ENCODE data around the gene SLC39A8. TPM values are rescaled to one million over a fixed set of nuclear protein-coding genes. Genes with fewer than 3 reads are reported as not detected.
"Not testable (repeated sequence)": the region's sequence is repeated elsewhere in the genome, so short reads cannot be mapped to it uniquely, and the experiment has no call there.

Gene SLC39A8
- polyA plus RNA-seq (ENCODE audit: insufficient read length in 4 of 4): 10 to 100 TPM; 21.7 to 26.2 (median 24.1) TPM

DNA sequence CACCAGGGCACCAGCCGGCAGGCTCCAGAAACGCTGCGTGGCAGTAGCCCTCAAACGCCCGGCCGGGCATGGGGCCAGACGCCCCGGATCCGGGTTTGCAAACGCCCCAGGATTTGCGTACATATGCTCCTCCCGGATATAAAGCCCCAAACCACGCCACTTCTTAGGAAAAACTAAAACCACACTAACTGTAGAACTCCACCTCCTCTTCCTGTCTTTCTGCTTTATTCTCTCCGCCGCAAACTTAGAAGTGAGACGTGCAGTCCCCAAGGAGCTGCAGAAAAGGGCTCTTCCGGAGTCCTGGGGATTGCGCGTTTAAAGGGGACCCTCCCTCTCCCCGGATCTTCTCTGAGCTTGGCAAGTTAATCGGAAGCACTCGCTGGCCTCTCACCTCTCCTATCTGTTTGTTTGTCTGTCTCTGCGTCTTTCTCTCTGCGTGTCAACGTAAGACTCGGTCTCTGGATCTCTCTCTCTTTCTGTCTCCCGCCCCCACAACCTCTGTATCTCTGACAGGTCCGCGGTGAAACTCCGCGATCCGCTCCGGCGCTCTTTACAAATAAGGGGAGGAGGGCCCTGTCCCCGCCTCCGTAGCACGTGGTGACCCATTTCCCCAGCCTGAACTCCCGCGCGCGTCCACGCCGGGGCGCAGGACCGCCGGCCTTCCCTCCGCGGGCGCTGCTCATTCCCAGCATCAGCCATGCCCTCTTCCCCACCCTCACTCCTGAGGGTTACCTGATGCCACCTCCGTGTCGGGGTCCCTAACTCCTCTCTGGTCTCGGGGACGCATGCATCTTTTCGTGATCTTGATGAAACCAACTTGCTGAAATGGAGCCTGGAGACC is at the start of gene SLC39A8:
Gene SLC39A8 (minus strand): TSS at position 529 of the 841 bp plus-strand sequence. CDS start 820 bp downstream, outside the sequence.
- peak; percentile 67 to 76 (median 71) for DNase-seq (ENCODE audit: low read depth in 4 of 4, low spot score in 3 of 4)

DNA sequence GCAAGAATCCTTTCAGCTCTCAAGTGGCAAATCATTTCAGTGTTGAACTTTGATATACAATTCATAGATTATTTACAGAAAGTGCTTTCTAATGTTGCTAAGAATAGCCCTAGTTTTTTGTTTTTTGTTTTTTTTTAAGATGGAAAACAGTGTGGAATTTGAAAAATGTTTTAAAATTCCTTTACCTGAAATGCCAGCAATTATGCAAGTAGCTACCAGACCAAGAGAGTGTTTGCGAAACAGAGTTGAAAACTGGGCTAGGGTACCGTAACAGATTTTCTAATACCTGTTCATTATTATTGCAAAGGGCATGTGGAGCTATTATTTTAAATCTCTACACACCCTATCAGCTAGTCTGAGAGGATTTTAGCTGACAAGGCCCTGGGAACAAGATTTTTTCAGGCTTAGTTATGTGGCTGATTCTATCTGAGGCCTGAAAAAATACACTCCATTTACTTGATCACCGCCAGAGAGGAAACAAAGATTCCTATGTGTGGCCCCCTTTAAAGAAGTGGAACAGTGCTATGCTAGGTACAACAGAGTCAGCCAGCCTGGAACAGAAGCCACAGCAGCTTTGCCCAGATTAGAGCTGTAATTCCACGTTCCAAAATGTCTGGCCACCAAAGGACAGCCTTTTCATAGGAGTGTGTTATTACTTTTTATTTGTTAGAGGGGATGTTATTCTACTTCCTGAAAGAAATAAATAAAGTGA is 46.9 kb upstream of the SLC39A8 start:
- DNase-seq (ENCODE audit: low read depth in 4 of 4, low spot score in 3 of 4): no peak

DNA sequence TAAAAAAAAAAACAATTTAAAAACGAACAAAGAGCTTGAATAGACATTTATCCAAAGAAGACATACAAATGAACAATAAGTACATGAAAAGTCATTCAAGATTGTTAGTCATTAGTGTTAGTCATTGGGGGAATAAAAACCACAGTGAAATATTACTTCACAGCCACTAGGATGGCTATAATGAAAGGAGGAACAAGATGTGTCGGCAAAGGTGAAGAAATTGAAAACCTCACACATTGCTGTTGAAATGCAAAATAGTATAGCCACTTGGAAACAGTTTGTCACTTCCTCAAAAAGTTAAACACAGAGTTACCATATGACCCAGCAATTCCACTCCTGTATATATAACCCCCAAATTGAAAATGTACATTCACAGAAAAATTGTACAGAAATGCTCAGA is 45.2 kb upstream of the SLC39A8 start:
- no peak for DNase-seq (ENCODE audit: low read depth in 4 of 4, low spot score in 3 of 4)

DNA sequence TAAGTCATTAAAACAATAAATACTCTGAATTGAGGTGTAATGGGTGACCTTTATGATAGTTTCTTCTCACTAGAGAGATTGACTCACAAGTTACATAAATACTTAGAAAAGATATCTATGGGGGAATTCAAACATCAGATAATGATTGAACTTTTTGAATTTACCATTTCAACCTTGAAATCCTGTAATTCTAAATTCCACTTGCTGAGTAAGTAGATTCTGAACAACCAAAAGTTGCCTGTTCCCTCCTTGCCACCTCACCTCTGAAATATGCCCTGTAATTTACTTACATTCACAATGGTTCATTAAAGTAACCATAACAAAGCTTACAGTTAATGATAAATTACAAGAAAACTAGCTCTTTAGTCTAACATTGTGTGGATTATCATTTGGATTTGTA is 43.3 kb upstream of the SLC39A8 start:
- no peak for DNase-seq (ENCODE audit: low read depth in 4 of 4, low spot score in 3 of 4)

DNA sequence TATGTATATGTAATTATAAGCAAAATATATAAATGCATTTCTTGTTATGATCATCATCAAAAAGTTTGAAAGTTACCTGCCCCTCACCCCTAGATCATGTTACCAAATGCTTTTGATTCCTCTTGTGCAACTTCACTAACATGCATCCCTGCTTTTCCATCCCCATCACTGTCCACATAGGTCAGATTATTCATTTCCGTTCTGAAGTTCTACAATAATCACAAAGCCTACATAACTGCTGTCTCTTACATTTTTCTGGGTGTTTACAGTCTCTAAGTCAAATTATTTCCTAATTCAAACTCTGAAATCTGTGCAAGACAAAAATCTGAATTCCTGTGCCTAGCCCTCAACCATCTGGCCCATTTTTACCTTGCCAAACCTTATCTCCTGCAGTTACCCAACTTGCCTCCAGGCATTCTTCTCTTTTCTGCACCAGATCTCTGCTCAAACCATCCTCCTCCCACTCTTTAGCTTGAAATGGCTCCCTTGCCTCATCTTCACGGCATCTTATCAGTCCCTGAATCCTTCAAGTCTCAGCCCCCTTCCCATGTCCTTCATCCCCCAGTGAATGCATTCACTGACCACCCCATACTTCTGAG is 42.4 kb upstream of the SLC39A8 start:
- DNase-seq (ENCODE audit: low read depth in 4 of 4, low spot score in 3 of 4): no peak

DNA sequence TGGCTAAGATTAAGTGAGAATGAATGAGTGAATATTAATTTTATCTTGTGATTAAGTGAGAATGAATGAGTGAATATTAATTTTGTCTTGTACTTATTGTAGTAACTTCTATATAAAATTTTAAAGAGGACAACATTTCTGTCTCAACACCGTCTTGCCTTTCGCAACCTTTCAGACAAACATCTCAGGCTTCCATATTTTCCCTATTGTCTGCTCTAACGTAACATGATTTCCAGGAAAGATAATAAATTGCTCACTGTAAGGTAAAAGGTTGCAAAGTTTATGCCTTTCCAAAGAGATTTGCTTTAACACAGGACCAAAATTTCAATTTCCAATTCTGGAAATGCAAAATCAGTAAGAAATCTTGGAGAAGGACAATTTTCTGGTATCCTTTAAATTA is 41.7 kb upstream of the SLC39A8 start:
- no peak for DNase-seq (ENCODE audit: low read depth in 4 of 4, low spot score in 3 of 4)

DNA sequence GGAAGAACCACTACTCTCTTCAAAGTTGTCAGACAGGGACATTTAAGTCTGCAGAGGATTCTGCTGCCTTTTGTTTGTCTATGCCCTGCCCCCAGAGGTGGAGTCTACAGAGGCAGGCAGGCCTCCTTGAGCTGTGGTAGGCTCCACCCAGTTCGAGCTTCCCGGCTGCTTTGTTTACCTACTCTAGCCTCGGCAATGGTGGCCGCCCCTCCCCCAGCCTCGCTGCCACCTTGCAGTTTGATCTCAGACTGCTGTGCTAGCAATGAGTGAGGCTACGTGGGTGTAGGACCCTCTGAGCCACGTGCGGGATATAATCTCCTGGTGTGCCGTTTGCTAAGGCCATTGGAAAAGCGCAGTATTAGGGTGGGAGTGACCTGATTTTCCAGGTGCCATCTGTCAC is 35.0 kb upstream of the SLC39A8 start:
- DNase-seq (ENCODE audit: low read depth in 4 of 4, low spot score in 3 of 4): not testable (repeated sequence)

DNA sequence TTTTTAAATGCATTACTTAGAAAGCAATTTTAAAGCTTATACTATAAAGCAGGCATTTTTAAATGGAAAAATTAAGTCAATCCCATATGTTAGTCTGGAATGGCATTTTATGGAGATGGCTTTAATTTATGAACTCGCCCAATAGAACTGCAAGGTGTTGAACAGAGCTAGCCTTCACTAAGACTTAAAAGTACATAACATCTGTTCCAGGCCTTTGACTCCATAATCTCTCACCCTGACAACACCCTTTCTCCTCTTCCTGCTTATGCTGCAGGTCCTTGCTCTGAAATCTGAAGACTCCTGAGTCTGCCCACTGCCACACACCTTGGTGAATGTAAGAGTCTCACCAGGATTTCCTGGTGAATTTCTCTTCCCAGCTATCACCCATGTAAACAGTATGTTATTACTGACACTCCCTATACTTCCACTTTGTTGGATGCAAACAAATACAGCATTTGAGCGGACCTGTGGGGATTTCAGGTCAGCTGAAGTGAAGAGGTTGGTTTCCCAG is 17.7 kb upstream of the SLC39A8 start:
- DNase-seq (ENCODE audit: low read depth in 4 of 4, low spot score in 3 of 4): no peak

DNA sequence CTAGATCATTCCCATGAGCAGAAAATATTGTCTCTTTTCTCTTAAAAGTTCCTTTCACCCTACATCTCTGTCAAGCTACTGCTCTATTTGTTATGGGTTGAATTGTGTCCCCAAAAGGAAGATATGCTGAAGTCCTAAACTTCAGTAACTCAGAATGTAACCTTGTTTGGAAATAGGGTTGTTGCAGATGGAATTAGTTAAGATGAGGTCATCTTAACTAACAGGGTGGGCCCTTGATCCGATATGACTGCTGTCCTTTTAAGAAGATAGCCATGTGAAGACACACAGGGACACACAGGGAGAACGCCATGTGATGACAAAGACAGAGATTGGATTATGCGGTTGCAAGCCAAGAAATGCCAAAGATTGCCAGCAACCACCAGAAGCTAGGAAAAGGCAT is 12.8 kb upstream of the SLC39A8 start:
- DNase-seq (ENCODE audit: low read depth in 4 of 4, low spot score in 3 of 4): no peak

DNA sequence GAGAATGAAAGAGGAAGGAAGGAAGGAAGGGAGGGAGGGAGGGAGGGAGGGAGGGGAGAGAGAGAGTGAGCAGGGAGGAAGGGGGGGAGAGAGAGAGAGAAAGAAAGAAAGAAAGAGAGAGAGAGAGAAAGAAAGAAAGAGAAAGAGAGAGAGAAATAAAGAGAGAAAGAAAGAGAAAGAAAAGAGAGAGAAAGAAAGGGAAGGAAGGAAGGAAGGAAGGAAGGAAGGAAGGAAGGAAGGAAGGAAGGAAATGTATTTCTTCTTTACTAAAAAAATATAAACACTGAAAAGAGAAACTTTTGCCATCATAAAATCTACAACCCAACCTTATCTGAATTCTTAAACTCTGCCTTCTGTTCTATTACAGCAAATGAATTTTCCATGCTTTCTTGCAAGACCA is 12.4 kb upstream of the SLC39A8 start:
- DNase-seq (ENCODE audit: low read depth in 4 of 4, low spot score in 3 of 4): not testable (repeated sequence)

DNA sequence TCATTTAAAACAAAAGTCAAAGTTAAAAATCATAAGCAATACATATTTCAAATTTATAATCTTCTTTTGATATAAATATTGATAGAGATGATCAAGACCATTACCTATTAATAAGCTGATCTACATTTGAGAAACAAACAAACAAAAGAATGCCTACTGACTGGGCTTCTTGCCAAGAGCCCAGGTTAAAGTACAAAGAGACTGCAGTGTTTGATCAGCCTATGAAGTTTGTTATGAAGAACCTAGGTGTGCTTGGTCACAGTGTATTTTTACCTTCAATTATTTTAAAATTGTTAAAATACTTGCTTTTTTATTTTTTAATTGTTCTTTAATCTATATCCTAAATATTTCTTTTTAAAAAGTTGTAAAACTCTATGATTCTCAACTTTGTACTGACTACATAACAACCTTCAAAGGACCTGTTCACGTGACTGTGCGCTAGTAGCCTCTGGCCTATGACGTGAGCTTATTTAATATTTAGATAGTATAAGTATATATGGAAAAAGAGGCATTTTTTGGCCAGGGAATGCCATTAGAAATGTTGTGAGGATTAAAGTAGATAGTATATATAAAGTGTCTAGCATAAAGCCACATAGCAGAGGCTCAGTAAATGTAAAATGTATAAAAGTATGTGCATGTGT is 11.4 kb upstream of the SLC39A8 start:
- DNase-seq (ENCODE audit: low read depth in 4 of 4, low spot score in 3 of 4): no peak

DNA sequence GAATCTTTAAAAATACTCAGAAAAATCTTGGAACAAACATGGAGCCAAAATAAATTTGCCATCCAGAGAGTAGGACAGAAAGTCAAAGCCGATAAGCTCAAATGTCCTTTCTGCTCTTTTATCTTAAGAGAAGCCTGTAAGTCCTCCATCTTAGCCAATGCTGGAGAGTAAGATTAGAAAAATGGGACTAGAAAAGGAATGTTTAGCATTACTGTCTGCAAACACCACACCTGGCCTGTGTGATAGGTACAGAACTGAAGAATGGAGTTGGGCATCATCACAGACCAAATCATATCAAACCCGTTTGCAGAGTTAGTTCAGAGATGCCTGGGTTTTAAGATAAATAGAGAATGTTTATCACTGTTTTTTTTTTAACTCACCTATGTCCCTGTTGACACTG is 10.5 kb upstream of the SLC39A8 start:
- DNase-seq (ENCODE audit: low read depth in 4 of 4, low spot score in 3 of 4): no peak

DNA sequence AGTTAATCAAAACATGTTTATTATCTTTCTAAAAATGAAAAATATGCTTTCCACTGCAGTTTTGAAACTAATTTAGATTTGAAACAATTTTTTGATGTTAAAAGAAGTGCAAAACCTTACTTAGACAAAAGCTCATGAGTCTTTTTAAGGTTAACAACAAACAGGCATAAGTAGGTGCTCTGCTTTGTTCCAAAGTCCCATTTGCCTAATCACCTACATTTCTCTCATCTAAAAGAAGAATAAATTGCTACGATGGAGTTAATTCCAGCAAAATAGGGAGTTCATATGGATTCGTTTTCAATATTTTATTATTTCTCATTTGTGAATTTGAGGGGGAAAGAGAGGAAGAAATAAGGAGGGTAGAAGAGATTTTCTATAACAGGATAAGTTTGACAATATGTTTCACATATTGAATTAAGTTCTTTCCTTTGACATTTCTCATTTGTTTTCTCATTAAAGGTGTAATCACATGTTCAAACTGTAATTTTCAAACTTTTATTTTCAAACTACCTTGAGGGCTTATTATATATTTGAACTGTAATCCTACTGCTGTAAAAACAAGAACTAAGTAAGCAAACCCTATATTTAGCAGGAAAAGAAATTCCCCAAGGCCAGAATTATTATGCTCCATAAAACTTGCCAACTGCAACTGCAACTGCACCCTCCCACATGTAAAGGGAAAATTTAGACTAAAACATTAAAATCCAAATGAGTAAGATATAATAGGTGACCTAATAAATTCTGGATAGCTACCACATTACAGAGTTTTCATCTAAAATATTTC is 9.6 kb upstream of the SLC39A8 start:
- no peak for DNase-seq (ENCODE audit: low read depth in 4 of 4, low spot score in 3 of 4)

DNA sequence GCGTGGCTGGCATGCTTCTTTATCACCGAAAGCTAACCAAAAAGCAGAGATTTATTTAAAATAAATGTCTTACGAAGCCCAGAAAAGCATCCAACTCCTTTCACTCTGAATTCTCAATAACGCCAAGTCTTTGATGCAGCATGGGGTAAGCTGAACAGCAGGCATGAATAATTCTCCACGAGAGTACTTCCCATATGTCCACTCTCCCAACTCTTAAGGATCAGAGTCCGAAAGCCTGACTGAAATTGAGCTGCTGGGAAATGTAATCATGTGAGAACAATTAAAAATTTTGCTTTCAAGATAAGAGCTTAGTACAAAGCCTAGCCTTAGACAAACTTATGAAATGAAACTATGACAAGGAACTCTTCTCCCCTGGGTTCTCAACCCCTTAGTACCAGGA is 7.5 kb upstream of the SLC39A8 start:
- DNase-seq (ENCODE audit: low read depth in 4 of 4, low spot score in 3 of 4): no peak

DNA sequence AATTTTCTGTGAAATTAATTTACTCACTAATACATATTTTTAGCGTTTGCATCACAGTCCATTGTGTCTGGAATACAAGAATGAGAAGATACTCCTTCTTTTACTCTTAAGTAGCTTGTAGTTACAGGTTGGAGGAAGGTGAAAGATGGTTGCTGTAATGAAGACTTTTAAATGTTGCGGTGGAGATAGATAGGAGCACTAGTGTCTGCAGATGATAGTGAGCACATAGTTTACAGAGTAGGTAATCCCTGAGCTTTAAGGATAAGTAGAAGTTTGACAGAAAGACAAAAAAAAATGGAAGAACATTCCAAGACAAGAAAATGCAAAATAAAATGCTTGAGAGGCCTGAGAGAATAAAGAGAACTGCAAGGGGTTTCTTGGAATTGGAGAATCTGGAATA is 5.4 kb upstream of the SLC39A8 start:
- DNase-seq (ENCODE audit: low read depth in 4 of 4, low spot score in 3 of 4): no peak

DNA sequence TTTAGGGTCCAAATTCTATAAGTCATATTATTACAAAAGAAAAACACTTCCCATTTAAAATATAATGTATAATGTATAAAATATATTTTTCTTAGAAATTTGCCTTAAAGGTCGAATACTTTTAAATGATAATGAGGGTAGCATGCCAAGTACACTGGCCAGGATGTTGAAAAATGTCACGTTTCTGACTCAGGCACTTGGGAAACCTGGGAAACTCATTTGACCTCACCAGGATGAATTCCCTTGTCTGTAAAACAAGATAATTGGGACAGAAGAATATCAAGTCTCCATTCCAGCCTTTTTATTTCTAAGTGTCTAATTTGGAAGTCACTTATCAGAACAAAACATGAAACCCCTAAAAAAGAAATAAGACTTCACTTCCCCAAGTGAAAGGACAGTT is 3.4 kb upstream of the SLC39A8 start:
- DNase-seq (ENCODE audit: low read depth in 4 of 4, low spot score in 3 of 4): no peak

DNA sequence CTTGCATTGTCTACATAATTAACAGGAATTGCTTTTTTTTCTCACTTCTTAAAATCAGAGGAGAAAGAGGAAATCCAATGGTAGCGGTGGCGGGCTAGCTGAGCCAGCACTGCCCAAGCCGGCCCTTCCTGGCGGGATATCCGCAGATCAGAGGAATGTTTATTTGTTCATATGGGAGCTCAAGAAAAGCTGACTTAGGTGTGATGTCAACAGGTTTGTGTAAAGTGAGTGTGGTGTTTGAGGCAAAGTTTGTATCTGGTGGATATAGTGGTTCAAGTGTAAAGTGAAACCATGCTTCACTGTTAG is 466 bp upstream of the SLC39A8 start:
- DNase-seq (ENCODE audit: low read depth in 4 of 4, low spot score in 3 of 4): no peak

DNA sequence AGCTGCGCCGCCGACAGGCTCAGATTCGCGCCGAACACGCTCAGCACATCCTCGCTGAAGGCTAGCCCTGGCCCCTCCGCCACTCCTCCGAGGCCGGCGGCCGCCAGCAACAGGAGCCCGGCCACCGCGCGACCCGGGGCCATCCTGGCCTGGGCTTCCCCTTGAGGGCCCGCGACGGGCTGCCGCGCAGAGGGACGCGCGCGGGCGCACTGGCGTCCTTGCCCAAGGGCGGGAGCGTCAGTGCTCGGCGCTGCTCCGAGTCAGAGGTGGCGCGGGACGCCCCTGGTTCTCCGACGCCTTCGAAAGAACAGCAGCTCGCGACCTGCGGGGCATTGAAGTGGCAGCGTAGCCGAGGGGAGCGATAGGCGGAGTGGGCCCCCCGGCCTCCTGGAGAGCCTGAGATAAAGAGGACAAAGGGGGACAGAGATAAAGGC is 745 bp downstream of the SLC39A8 start:
- peak in 3 of 4 donors; percentile 33 to 60 (median 41) for DNase-seq (ENCODE audit: low read depth in 4 of 4, low spot score in 3 of 4)

DNA sequence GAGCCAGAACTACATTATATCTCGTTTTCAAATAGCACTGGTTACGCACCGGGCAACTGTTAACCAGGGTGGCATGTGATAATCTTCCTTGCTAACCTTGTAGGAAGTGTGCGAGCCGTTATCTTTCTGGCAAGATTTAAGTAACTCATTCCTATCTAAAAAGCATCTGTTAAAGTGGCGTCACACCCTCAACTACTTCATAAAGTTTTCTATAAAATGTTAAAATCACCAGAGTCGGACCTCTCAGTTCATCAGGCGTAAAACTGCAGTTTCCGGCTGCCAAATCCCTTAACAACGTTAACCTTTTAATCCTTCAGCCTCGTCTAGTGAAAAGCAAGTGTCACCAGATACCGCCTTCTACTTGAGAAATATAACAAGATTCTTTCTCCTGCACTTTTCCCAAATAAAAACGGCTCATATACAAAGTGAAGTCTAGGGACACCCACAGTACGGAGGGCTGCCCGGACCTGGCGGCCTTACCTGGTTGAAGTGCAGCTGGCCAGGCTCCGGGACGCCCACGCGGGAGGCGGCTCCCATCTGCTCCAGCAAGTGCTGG is 1.2 kb downstream of the SLC39A8 start:
- peak in 1 of 4 donors; percentile 35 for DNase-seq (ENCODE audit: low read depth in 4 of 4, low spot score in 3 of 4)

Data from right renal pelvis (tissue), 4 donors.